Type B pancreatic cell (in vitro differentiated cells): ENCODE data around the gene LRMDA. TPM values are rescaled to one million over a fixed set of nuclear protein-coding genes. Genes with fewer than 3 reads are reported as not detected.

Experiments
- DNase-seq: peaks from one replicate; pipeline ENCODE4 v3.0.0; 2021; ENCODE audit warnings: mixed read lengths; ENCODE audit not compliant: unreplicated experiment; ENCODE audit errors: extremely low spot score
- H3K27ac Mint-ChIP-seq: 2 replicates; pipeline ENCODE4 v1.8.0; 2021; ENCODE audit warnings: mild to moderate bottlenecking, mixed read lengths
- H3K27me3 Mint-ChIP-seq: 2 replicates; pipeline ENCODE4 v1.8.0; 2021; ENCODE audit warnings: mixed read lengths
- H3K36me3 Mint-ChIP-seq: 2 replicates; pipeline ENCODE4 v1.8.0; 2021; ENCODE audit warnings: mixed read lengths
- H3K4me1 Mint-ChIP-seq: one replicate; pipeline ENCODE4 v1.8.0; 2021; ENCODE audit warnings: mixed read lengths; ENCODE audit not compliant: unreplicated experiment
- H3K4me3 Mint-ChIP-seq: 2 replicates; pipeline ENCODE4 v1.8.0; 2021; ENCODE audit warnings: mild to moderate bottlenecking, mixed read lengths
- H3K9me3 Mint-ChIP-seq: 2 replicates; pipeline ENCODE4 v1.8.0; 2021; ENCODE audit warnings: mixed read lengths
- total RNA-seq: library from RNA; stranded (reverse); gene quantifications from 2 replicates; pipeline ENCODE4 v1.2.1, GENCODE V29; 2021; ENCODE audit warnings: low replicate concordance
- TF ChIP-seq, protein P1 (sequence below): fragments of 200-600 bp; sonication (generic); conservative IDR thresholded peaks from 2 replicates; pipeline ENCODE4 v1.5.0; 2021; ENCODE audit warnings: antibody characterized with exemption, mild to moderate bottlenecking

LRMDA gene
- total RNA-seq, 1 donor from 2014 or later: 2.0 TPM

DNA sequence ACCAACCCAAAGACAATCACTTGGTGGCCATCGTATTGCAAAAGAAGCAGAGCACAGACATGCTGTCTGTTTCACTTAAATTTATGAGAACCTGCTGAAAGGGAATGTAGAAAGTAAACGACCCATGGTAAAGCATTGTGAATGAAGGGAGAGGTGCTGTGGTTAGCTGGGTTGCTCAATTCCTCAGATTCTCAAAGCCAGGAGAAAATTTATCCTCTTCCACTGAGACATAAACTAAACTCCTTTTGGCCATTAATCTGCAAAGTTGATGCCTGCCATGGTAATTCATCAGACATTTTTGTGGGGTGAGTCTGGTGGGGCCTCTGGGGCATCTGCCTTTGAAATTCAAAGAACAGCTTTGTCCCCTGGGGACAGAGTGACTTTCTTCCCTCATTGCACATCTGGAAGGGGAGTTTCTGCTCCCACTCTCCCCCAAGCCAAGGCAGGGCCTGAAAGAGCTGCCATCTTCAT, 951.0 kb downstream of the LRMDA start:
- DNase-seq: no peak
- H3K4me1 Mint-ChIP-seq: peaks cover 11% of the 10 kb centered on the region

DNA sequence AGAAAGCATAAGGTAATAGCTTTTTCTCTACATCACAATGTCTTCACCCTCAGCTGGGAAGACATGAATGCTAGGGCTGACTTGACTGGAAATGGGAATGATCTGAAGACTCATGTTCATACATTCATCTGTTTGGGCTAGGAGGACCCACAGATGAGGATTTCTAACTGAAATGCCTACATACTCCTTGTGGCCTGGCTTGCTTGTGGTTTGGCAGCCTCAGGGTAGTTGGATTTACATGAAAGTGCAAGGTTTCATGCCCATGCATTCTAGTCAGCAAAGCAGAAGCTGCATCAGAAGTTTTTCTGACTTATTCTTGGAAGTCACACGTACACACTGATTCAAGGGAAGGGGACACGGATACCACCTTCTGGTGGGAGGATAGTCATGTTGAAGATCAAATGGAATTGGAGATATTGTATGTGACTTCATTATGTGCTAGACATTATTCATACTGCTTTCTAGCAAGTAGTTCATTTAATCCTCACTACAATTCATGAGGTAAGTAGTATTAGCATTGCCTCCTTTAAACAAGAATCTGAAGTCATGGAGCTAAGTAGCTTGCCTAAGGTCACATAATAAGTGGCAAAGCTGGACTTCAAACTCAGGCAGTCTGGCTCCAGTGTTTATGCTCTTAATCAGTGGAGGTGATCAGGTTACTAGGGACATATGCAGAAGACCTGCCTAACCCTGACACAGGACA, 957.0 kb downstream of the LRMDA start:
- Mint-ChIP-seq H3K9me3 (peaks cover 4% of the 10 kb centered on the region), H3K4me1 (no peaks in the 10 kb centered on the region), H3K36me3 (no peaks in the 10 kb centered on the region), H3K4me3 (no peak overlapping the region), H3K27me3 (peaks cover 15% of the 10 kb centered on the region), H3K27ac (no peak overlapping the region)
- TF ChIP-seq, protein P1, sequence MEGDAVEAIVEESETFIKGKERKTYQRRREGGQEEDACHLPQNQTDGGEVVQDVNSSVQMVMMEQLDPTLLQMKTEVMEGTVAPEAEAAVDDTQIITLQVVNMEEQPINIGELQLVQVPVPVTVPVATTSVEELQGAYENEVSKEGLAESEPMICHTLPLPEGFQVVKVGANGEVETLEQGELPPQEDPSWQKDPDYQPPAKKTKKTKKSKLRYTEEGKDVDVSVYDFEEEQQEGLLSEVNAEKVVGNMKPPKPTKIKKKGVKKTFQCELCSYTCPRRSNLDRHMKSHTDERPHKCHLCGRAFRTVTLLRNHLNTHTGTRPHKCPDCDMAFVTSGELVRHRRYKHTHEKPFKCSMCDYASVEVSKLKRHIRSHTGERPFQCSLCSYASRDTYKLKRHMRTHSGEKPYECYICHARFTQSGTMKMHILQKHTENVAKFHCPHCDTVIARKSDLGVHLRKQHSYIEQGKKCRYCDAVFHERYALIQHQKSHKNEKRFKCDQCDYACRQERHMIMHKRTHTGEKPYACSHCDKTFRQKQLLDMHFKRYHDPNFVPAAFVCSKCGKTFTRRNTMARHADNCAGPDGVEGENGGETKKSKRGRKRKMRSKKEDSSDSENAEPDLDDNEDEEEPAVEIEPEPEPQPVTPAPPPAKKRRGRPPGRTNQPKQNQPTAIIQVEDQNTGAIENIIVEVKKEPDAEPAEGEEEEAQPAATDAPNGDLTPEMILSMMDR: no peak
- DNase-seq: no peak

More for the DNA sequence above, 951.0 kb downstream of the LRMDA start:
- peak overlapping the region; percentile 7 for H3K27ac Mint-ChIP-seq
- no peaks in the 10 kb centered on the region for H3K36me3 Mint-ChIP-seq
- peaks cover 8% of the 10 kb centered on the region for H3K27me3 Mint-ChIP-seq
- TF ChIP-seq, protein P1: no peak
- peak overlapping the region; percentile 10 for H3K4me3 Mint-ChIP-seq
- H3K9me3 Mint-ChIP-seq: peaks cover 9% of the 10 kb centered on the region

DNA sequence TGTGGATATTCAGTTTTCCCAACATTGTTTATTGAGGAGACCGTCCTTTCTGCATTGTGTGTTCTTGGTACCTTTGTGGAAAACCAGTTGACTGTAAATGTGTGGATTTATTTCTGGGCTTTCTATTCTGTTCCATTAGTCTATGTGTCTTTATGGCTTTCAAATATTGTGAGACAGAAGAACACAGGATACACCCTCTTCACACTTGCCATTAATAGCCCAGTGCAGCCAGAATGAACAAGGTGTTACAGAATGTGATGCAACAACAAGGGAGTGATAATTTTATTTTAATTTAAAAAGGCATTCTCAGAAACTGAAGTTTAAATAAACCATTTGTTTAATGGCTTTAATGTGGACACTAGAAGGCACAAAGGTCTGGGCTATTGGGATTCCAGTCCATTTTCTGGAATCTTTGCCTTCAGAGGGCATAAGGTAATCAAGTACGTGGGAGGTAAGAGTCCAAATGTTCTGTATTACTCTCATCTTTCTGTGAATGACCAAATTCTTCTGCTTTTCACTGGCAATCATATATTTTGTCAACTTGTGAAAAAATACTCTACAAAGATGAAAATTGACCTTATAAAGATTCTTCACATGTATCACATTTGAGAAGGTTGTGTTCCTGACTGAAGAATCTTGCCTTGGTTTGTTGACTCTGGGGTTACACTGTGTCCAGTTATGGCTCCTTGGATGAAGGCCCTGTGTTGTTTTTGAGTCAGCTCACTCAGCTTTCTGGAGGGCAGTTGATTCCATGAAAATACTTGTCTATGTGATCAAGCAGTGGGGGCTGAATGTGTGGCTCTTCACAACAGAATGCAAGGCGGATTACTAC, 962.7 kb downstream of the LRMDA start:
- H3K27ac Mint-ChIP-seq: no peak overlapping the region
- no peak for DNase-seq

DNA sequence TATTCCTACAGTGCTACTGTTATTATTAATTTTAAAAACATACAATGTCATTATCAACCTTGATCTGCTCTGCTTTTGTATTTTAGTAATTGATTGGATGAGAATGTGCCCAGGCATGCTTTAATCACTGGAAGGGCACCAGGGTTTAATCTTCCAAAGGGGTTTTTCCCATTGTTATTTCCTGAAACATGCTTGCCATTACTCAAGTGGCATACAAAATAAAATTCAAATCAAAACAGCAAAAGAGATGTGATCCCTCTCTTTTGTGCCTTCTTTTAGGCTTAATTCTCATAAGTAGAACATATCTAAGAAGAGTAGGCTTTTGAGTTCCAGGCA, 963.3 kb downstream of the LRMDA start:
- Mint-ChIP-seq H3K27me3 (no peaks in the 10 kb centered on the region), H3K36me3 (no peaks in the 10 kb centered on the region), H3K27ac (no peak overlapping the region), H3K9me3 (peaks cover 4% of the 10 kb centered on the region), H3K4me1 (peaks cover 29% of the 10 kb centered on the region), H3K4me3 (no peak overlapping the region)
- TF ChIP-seq, protein P1: no peak
- DNase-seq: no peak

More for the DNA sequence above, 962.7 kb downstream of the LRMDA start:
- peaks cover 29% of the 10 kb centered on the region for H3K4me1 Mint-ChIP-seq
- TF ChIP-seq, protein P1: no peak
- H3K36me3 Mint-ChIP-seq: no peaks in the 10 kb centered on the region
- no peak overlapping the region for H3K4me3 Mint-ChIP-seq
- peaks cover 4% of the 10 kb centered on the region for H3K9me3 Mint-ChIP-seq
- no peaks in the 10 kb centered on the region for H3K27me3 Mint-ChIP-seq

DNA sequence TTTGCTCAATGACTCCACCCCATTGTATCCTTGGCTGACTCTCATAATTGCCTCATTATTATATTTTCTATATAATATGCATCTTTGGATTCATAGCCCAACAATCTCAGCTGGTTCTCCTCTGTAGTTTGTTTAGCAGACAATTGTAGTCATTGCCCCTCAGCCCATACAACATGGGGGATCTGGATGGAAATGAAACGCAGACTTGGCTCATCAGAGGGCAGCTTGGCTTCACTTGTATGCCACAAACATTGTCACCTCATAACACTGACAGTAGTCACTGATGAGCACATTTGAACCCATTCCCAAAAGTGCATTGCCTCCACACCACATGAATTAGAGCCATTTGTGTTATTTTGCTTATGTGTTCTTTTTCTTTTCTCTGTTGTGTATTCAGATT, 963.8 kb downstream of the LRMDA start:
- TF ChIP-seq, protein P1: no peak
- H3K4me1 Mint-ChIP-seq: peaks cover 29% of the 10 kb centered on the region
- peaks cover under 1% of the 10 kb centered on the region for H3K36me3 Mint-ChIP-seq
- no peaks in the 10 kb centered on the region for H3K27me3 Mint-ChIP-seq
- H3K27ac Mint-ChIP-seq: no peak overlapping the region
- H3K9me3 Mint-ChIP-seq: peaks cover 4% of the 10 kb centered on the region
- no peak for DNase-seq
- no peak overlapping the region for H3K4me3 Mint-ChIP-seq
